Thoracic aorta (tissue), 2 donors: Measurements from ENCODE around the gene IDH3B. TPM values are rescaled to one million over a fixed set of nuclear protein-coding genes. Genes with fewer than 3 reads are reported as not detected.
"Not testable (repeated sequence)": the region's sequence is repeated elsewhere in the genome, so short reads cannot be mapped to it uniquely, and the experiment has no call there.

ENCODE experiments used
- ATAC-seq: fragments of 150-250 bp; one replicate; pipeline ENCODE4 v1.8.0; 2017; ENCODE audit warnings: low read depth; ENCODE audit not compliant: insufficient number of reproducible peaks, low FRiP score
- DNase-seq: peaks from one replicate; pipeline ENCODE4 v3.0.0-alpha.2; 2020; ENCODE audit warnings: low spot score
- H3K27ac ChIP-seq, 2 donors: fragments of 200-600 bp; sonication (generic); 1 replicate in 1 of 2; 2 replicates in 1 of 2; pipeline ENCODE4 v1.5.1; 2016; ENCODE audit warnings: mild to moderate bottlenecking in 2 of 2, moderate library complexity in 2 of 2
- H3K27me3 ChIP-seq: fragments of 200-600 bp; sonication (generic); replicated peaks from 2 replicates; pipeline ENCODE4 v1.6.0; 2016; ENCODE audit warnings: mild to moderate bottlenecking; ENCODE audit not compliant: insufficient read depth
- H3K36me3 ChIP-seq: fragments of 200-600 bp; sonication (generic); one replicate; pipeline ENCODE4 v1.5.1; 2016
- H3K4me1 ChIP-seq, 2 donors: fragments of 200-600 bp; sonication (generic); 1 replicate in 1 of 2; 2 replicates in 1 of 2; pipeline versions ENCODE4 v1.5.1 to v1.6.0; 2016; ENCODE audit warnings: low read depth in 2 of 2, mild to moderate bottlenecking in 1 of 2; ENCODE audit not compliant: control insufficient read depth in 1 of 2
- H3K4me3 ChIP-seq: fragments of 200-600 bp; sonication (generic); 2 replicates; pipeline ENCODE4 v1.5.1; 2016; ENCODE audit warnings: mild to moderate bottlenecking
- H3K9me3 ChIP-seq: fragments of 200-600 bp; sonication (generic); 2 replicates; pipeline ENCODE4 v1.5.1; 2016
- CTCF ChIP-seq: fragments of 200-600 bp; sonication (generic); IDR thresholded peaks from one replicate; pipeline ENCODE4 v1.5.1; 2019; ENCODE audit warnings: antibody characterized with exemption
- total RNA-seq, 2 donors: library from RNA; depleted of rRNA; stranded (reverse); fragments of >200 nt; gene quantifications; one replicate each; pipeline versions ENCODE4 v1.1.0 to v1.2.3, GENCODE V29; 2016

IDH3B gene
- total RNA-seq, 2 donors from 2014 or later = 94.5 to 95.3 TPM

GRCh38 chr20:2690718-2691117 lies 26.7 kb upstream of the IDH3B start:
- Histone ChIP-seq H3K4me1 (peaks cover 3 to 18% of the 10 kb centered on the region in 2 donors), H3K9me3 (no peaks in the 10 kb centered on the region), H3K4me3 (no peak overlapping the region), H3K36me3 (no peaks in the 10 kb centered on the region), H3K27me3 (no peaks in the 10 kb centered on the region), H3K27ac (no peak overlapping the region)
- DNase-seq (no peak), ATAC-seq (no peak)
- TF ChIP-seq CTCF = no peak

- Histone ChIP-seq H3K4me3 (no peak overlapping the region), H3K9me3 (no peaks in the 10 kb centered on the region), H3K36me3 (no peaks in the 10 kb centered on the region), H3K27me3 (no peaks in the 10 kb centered on the region), H3K27ac (no peak overlapping the region), H3K4me1 (peaks cover 3 to 18% of the 10 kb centered on the region in 2 donors)
- no peak for TF ChIP-seq CTCF
- no peak for DNase-seq
- ATAC-seq = no peak
Observed at GRCh38 chr20:2690213-2690612, 26.2 kb upstream of the IDH3B start.

GRCh38 chr20:2688041-2688591 lies 24.1 kb upstream of the IDH3B start:
- Histone ChIP-seq H3K36me3 (no peaks in the 10 kb centered on the region), H3K4me1 (peaks cover 0 to 8% of the 10 kb centered on the region in 2 donors), H3K27ac (no peak overlapping the region), H3K27me3 (no peaks in the 10 kb centered on the region), H3K4me3 (no peak overlapping the region), H3K9me3 (no peaks in the 10 kb centered on the region)
- ATAC-seq (no peak), DNase-seq (no peak)
- peak; percentile 36 for TF ChIP-seq CTCF

- Histone ChIP-seq H3K36me3 (no peaks in the 10 kb centered on the region), H3K9me3 (no peaks in the 10 kb centered on the region), H3K27me3 (no peaks in the 10 kb centered on the region), H3K27ac (no peak overlapping the region), H3K4me3 (no peak overlapping the region), H3K4me1 (peaks cover 0 to 8% of the 10 kb centered on the region in 2 donors)
- ATAC-seq (no peak), DNase-seq (no peak)
- no peak for TF ChIP-seq CTCF
Observed at GRCh38 chr20:2687514-2687913, 23.5 kb upstream of the IDH3B start.

- H3K4me3 ChIP-seq = not testable (repeated sequence)
Observed at GRCh38 chr20:2684817-2685216, 20.8 kb upstream of the IDH3B start.

GRCh38 chr20:2682040-2682439 lies 18.0 kb upstream of the IDH3B start:
- not testable (repeated sequence) for H3K27me3 ChIP-seq, H3K36me3 ChIP-seq, H3K27ac ChIP-seq, DNase-seq, H3K4me3 ChIP-seq, H3K9me3 ChIP-seq, ATAC-seq, H3K4me1 ChIP-seq

More at GRCh38 chr20:2684817-2685216, 20.8 kb upstream of the IDH3B start:
- not testable (repeated sequence) for DNase-seq, H3K4me1 ChIP-seq, H3K27ac ChIP-seq, ATAC-seq, H3K36me3 ChIP-seq, H3K9me3 ChIP-seq, H3K27me3 ChIP-seq
